ENCODE results near the gene LRRC37B.
"Not testable (repeated sequence)": the region's sequence is repeated elsewhere in the genome, so short reads cannot be mapped to it uniquely, and the experiment has no call there.

LRRC37B gene

GRCh38 chr17:32040246-32040645 lies 33.1 kb downstream of the LRRC37B start:
- not testable (repeated sequence) for H3K27ac ChIP-seq; DNase-seq (ENCODE audit: low read depth, low spot score)

GRCh38 chr17:32041306-32041875 lies 34.2 kb downstream of the LRRC37B start:
- not testable (repeated sequence) for DNase-seq (ENCODE audit: low read depth, low spot score); H3K27ac ChIP-seq

GRCh38 chr17:32042266-32042665 lies 35.1 kb downstream of the LRRC37B start:
- DNase-seq (ENCODE audit: low read depth, low spot score); H3K27ac ChIP-seq: not testable (repeated sequence)

GRCh38 chr17:32045611-32046010 lies 38.4 kb downstream of the LRRC37B start:
- H3K27ac ChIP-seq; DNase-seq (ENCODE audit: low read depth, low spot score): not testable (repeated sequence)

GRCh38 chr17:32047663-32048062 lies 40.5 kb downstream of the LRRC37B start:
- H3K27ac ChIP-seq; DNase-seq (ENCODE audit: low read depth, low spot score): not testable (repeated sequence)

- not testable (repeated sequence) for DNase-seq (ENCODE audit: low read depth, low spot score); H3K27ac ChIP-seq
These were observed 47.8 kb downstream of the LRRC37B start for GRCh38 chr17:32054985-32055384.

- DNase-seq (ENCODE audit: low read depth, low spot score); H3K27ac ChIP-seq: not testable (repeated sequence)
These were observed 48.2 kb downstream of the LRRC37B start for GRCh38 chr17:32055425-32055824.

GRCh38 chr17:32056500-32056899 lies 49.3 kb downstream of the LRRC37B start:
- DNase-seq (ENCODE audit: low read depth, low spot score); H3K27ac ChIP-seq: not testable (repeated sequence)

- DNase-seq (ENCODE audit: low read depth, low spot score); H3K27ac ChIP-seq: not testable (repeated sequence)
These were observed 50.4 kb downstream of the LRRC37B start for GRCh38 chr17:32057460-32058105.

GRCh38 chr17:32060695-32061094 lies 53.5 kb downstream of the LRRC37B start:
- H3K27ac ChIP-seq, result not testable (repeated sequence)

GRCh38 chr17:32061840-32062239 lies 54.7 kb downstream of the LRRC37B start:
- H3K27ac ChIP-seq; DNase-seq (ENCODE audit: low read depth, low spot score): not testable (repeated sequence)

More at GRCh38 chr17:32060695-32061094, 53.5 kb downstream of the LRRC37B start:
- DNase-seq (ENCODE audit: low read depth, low spot score), result not testable (repeated sequence)

- H3K27ac ChIP-seq; DNase-seq (ENCODE audit: low read depth, low spot score): not testable (repeated sequence)
These were observed 56.9 kb downstream of the LRRC37B start for GRCh38 chr17:32064091-32064490.

- DNase-seq (ENCODE audit: low read depth, low spot score); H3K27ac ChIP-seq: not testable (repeated sequence)
These were observed 59.0 kb downstream of the LRRC37B start for GRCh38 chr17:32066123-32066680.

- DNase-seq (ENCODE audit: low read depth, low spot score); H3K27ac ChIP-seq: not testable (repeated sequence)
These were observed 59.9 kb downstream of the LRRC37B start for GRCh38 chr17:32066863-32067642.

- not testable (repeated sequence) for DNase-seq (ENCODE audit: low read depth, low spot score); H3K27ac ChIP-seq
These were observed 61.9 kb downstream of the LRRC37B start for GRCh38 chr17:32069067-32069466.

- not testable (repeated sequence) for H3K27ac ChIP-seq; DNase-seq (ENCODE audit: low read depth, low spot score)
These were observed 64.8 kb downstream of the LRRC37B start for GRCh38 chr17:32071961-32072360.

- not testable (repeated sequence) for H3K27ac ChIP-seq; DNase-seq (ENCODE audit: low read depth, low spot score)
These were observed 65.9 kb downstream of the LRRC37B start for GRCh38 chr17:32073131-32073530.

- not testable (repeated sequence) for DNase-seq (ENCODE audit: low read depth, low spot score)
These were observed 72.6 kb downstream of the LRRC37B start for GRCh38 chr17:32079753-32080152.

GRCh38 chr17:32083550-32083979 lies 76.4 kb downstream of the LRRC37B start:
- H3K27ac ChIP-seq; DNase-seq (ENCODE audit: low read depth, low spot score): not testable (repeated sequence)

More at GRCh38 chr17:32079753-32080152, 72.6 kb downstream of the LRRC37B start:
- not testable (repeated sequence) for H3K27ac ChIP-seq
